ENCODE measurements around the gene WEE1. TPM values are rescaled to one million over a fixed set of nuclear protein-coding genes. Genes with fewer than 3 reads are reported as not detected.
A peak's percentile ranks its signal among the peaks of the same experiment; 100 is the strongest.

WEE1 gene
- total RNA-seq, 1 experiment from 2014 or later = 32.2 TPM

DNA sequence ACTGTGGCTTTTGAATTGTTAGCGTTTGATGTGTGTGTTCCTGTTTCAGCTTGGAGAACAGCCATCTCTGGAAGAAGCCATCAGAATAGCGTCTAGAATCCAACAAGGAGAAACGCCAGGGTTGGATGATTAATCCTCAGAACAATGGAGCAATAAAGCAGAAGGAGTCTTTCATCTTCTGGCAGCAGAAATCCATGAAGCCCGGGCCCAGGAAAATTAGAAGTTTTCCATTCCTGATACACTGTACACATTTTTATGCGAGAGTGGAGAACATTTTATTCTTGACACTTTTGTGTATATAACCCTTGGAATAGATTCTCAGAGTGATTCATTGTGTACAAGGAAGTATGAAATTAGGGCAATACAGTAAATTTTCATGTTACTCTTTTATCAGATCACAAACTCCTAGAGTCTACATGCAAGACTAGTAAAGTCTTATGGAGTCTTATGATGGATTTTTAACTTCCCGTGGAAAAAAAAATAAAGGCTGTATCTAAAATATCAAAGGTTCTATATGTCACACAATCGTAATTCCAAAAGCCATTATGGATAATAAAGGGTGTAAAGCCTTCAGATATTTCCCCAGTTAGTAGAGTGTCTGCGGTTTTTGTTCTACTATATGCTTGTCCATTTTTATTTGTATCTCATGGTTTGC, 45.9 kb upstream of the WEE1 start:
- DNase-seq = peak in 1 of 2 experiments; percentile 67
- BruUV-seq (replicated peaks) = no TSS peak
- Histone ChIP-seq H2AFZ (peak overlapping the region; percentile 66), H3K79me2 (ENCODE audit: low read depth) (no peaks in the 10 kb centered on the region), H3K4me2 (peak overlapping the region; percentile 65), H3K4me1 (replicated peaks; ENCODE audit: insufficient read depth) (peaks cover 53% of the 10 kb centered on the region), H3K4me3 (no peak overlapping the region), H3K27me3 (ENCODE audit: insufficient read depth, low read depth) (no peaks in the 10 kb centered on the region), H3K36me3 (ENCODE audit: low read depth) (no peaks in the 10 kb centered on the region), H3K9me2 (ENCODE audit: insufficient read depth) (no peaks in the 10 kb centered on the region), H4K20me1 (ENCODE audit: insufficient read depth) (no peaks in the 10 kb centered on the region), H3F3A (ENCODE audit: insufficient read depth, low read depth) (peaks cover 19% of the 10 kb centered on the region), H3K27ac (peak overlapping the region; percentile 85), H3K9me3 (ENCODE audit: insufficient read depth, low read depth) (no peaks in the 10 kb centered on the region)
- ChIA-PET CTCF (no interaction called here), POLR2A (ENCODE audit: unreplicated experiment) (interaction anchor here (0.7 kb wide), 1 partner anchor 1144 kb away, joined by 5 read pairs; no protein-coding TSS in a partner anchor)
- TF ChIP-seq EZH2 (IDR thresholded peaks at IDR 0.05; ENCODE audit: low read depth) = no peak
- TF ChIP-seq, protein P1, sequence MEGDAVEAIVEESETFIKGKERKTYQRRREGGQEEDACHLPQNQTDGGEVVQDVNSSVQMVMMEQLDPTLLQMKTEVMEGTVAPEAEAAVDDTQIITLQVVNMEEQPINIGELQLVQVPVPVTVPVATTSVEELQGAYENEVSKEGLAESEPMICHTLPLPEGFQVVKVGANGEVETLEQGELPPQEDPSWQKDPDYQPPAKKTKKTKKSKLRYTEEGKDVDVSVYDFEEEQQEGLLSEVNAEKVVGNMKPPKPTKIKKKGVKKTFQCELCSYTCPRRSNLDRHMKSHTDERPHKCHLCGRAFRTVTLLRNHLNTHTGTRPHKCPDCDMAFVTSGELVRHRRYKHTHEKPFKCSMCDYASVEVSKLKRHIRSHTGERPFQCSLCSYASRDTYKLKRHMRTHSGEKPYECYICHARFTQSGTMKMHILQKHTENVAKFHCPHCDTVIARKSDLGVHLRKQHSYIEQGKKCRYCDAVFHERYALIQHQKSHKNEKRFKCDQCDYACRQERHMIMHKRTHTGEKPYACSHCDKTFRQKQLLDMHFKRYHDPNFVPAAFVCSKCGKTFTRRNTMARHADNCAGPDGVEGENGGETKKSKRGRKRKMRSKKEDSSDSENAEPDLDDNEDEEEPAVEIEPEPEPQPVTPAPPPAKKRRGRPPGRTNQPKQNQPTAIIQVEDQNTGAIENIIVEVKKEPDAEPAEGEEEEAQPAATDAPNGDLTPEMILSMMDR (conservative IDR thresholded peaks at IDR 0.05) = no peak
- intact Hi-C loops (cut with micrococcal nuclease; ENCODE audit: unreplicated experiment) = no loop called here

DNA sequence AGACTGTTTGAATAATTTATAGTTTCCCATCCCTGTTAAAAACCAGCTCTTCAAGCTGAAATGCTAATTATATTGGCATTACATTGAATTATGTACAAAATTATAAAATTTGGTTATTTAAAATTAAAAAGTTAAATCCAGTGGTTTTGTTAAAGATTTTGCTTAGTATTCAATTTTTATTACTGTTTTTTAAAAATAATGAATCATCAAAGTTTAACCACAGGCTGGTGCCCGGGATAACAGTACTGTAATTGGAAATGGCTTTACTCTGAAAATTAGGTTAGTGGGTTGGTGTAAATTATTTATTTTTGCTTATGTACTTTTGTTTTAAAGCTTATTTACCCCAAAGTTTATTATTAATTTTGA, 45.4 kb upstream of the WEE1 start:
- POLR2A ChIA-PET (ENCODE audit: unreplicated experiment) = interaction anchor here (0.7 kb wide), 1 partner anchor 1145 kb away, joined by 5 read pairs; no protein-coding TSS in a partner anchor
- peak overlapping the region; percentile 65 for H3K4me2 ChIP-seq
- no TSS peak for BruUV-seq (replicated peaks)

DNA sequence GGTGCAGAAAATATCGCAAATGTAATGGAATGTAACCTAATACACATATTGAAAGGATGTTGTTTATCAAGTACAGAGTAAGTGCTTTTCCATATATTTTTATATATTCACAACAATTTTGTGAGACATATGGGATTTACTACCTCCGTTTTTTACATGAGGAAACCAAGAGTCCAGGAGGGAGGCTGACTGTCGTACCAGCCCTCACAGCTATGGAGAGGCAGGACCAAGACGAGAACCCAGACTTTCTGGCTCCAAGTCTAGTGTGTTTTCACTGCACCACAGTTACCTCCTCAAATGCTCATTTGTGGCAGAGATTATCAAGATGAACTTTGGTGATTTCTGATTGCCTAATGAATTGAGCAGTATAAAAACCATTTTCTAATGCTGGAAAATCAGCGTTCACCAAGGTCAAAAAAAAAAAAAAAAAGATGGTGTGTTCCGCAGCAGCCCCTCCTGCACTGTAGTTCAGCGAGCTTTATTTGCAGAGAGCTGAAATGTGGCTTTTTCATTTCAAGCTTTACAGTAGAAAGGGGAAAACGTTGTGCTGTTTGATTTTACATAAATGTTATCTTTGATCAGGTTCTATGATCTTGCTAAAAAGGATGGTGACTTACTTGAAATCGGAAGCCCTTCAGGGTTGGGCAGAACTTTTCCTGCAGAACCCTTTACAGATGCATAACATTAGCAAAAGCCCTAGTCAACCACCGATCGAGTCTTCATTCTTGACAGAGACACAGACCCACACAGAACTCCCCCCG, 44.7 kb upstream of the WEE1 start:
- Histone ChIP-seq H3K9me2 (ENCODE audit: insufficient read depth) (no peaks in the 10 kb centered on the region), H3K79me2 (ENCODE audit: low read depth) (no peaks in the 10 kb centered on the region), H3K36me3 (ENCODE audit: low read depth) (no peaks in the 10 kb centered on the region), H3K27me3 (ENCODE audit: insufficient read depth, low read depth) (no peaks in the 10 kb centered on the region), H4K20me1 (ENCODE audit: insufficient read depth) (no peaks in the 10 kb centered on the region), H3K9me3 (ENCODE audit: insufficient read depth, low read depth) (no peaks in the 10 kb centered on the region), H3K27ac (peak overlapping the region; percentile 73; the same call in 1 of the 2 replicates), H2AFZ (no peak overlapping the region), H3K4me3 (no peak overlapping the region), H3F3A (ENCODE audit: insufficient read depth, low read depth) (peaks cover 19% of the 10 kb centered on the region), H3K4me2 (no peak overlapping the region), H3K4me1 (replicated peaks; ENCODE audit: insufficient read depth) (peaks cover 53% of the 10 kb centered on the region)
- no peak for TF ChIP-seq EZH2 (IDR thresholded peaks at IDR 0.05; ENCODE audit: low read depth)
- TF ChIP-seq, protein P1 (conservative IDR thresholded peaks at IDR 0.05) = no peak
- no peak for DNase-seq
- CTCF ChIA-PET = no interaction called here
- POLR2A ChIA-PET (ENCODE audit: unreplicated experiment) = interaction anchor here (0.5 to 0.7 kb wide), 2 partner anchors 553 to 1145 kb away, joined by 3 to 5 read pairs; no protein-coding TSS in a partner anchor
- intact Hi-C loops (cut with micrococcal nuclease; ENCODE audit: unreplicated experiment) = no loop called here
- no TSS peak for BruUV-seq (replicated peaks)

More for the DNA sequence above, 45.4 kb upstream of the WEE1 start:
- intact Hi-C loops (cut with micrococcal nuclease; ENCODE audit: unreplicated experiment) = no loop called here
- Histone ChIP-seq H4K20me1 (ENCODE audit: insufficient read depth) (no peaks in the 10 kb centered on the region), H2AFZ (no peak overlapping the region), H3K4me1 (replicated peaks; ENCODE audit: insufficient read depth) (peaks cover 53% of the 10 kb centered on the region), H3K79me2 (ENCODE audit: low read depth) (no peaks in the 10 kb centered on the region), H3F3A (ENCODE audit: insufficient read depth, low read depth) (peaks cover 19% of the 10 kb centered on the region), H3K9me2 (ENCODE audit: insufficient read depth) (no peaks in the 10 kb centered on the region), H3K27me3 (ENCODE audit: insufficient read depth, low read depth) (no peaks in the 10 kb centered on the region), H3K4me3 (no peak overlapping the region), H3K36me3 (ENCODE audit: low read depth) (no peaks in the 10 kb centered on the region), H3K9me3 (ENCODE audit: insufficient read depth, low read depth) (no peaks in the 10 kb centered on the region), H3K27ac (peak overlapping the region; percentile 85)
- DNase-seq = no peak
- TF ChIP-seq EZH2 (IDR thresholded peaks at IDR 0.05; ENCODE audit: low read depth) = no peak
- TF ChIP-seq, protein P1 (conservative IDR thresholded peaks at IDR 0.05) = no peak
- CTCF ChIA-PET = no interaction called here
